NCI-H446 (cell line): ENCODE data around the gene CARD19.
"Not testable (repeated sequence)": the region's sequence is repeated elsewhere in the genome, so short reads cannot be mapped to it uniquely, and the experiment has no call there.

Experiments
- DNase-seq, 2 experiments: peaks; one replicate each; lab custom pipeline; 2025; lab: John Stamatoyannopoulos, UW

CARD19 gene

DNA sequence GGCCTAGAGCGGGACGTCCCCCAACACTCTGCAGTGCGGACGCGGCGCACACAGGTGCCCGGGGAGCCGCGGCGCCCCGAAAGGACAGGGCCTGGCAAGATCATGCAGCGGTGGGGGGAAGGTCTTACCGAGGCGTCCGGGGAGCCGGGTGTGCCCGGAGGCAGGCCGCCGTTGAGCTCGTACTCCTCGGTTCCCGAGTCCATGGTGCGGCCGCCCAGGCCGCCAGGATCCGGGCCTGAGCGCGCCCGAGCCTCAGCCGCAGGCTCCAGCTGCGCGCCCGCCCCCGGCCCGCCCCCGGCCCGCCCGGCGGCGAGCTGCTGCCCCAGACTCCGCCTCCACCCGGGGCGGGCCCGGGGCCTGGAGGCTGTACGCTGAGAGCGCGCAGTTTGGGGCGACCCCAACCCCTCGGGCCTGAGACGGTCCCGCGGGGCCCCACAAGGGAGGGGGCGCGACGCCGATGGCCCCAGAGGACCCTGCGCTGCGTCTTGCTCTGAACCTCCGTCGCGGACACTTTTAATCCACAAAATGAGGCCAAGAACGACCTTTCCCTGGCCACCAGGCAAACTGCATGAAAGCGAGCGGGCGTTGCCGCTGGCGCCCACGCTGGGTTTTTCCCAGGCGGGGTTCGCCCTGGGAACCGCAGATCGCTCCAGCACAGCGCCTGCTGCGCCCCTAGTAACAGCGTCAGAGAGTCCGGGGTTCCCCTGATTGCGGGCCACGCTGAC is 38.2 kb downstream of the CARD19 start, which contains the start of gene NINJ1:
Gene NINJ1, minus strand, starts transcription at position 237 of the 725 bp plus-strand sequence. Its CDS starts 34 bp downstream, at position 203.
- DNase-seq: peak; percentile 18 to 64

DNA sequence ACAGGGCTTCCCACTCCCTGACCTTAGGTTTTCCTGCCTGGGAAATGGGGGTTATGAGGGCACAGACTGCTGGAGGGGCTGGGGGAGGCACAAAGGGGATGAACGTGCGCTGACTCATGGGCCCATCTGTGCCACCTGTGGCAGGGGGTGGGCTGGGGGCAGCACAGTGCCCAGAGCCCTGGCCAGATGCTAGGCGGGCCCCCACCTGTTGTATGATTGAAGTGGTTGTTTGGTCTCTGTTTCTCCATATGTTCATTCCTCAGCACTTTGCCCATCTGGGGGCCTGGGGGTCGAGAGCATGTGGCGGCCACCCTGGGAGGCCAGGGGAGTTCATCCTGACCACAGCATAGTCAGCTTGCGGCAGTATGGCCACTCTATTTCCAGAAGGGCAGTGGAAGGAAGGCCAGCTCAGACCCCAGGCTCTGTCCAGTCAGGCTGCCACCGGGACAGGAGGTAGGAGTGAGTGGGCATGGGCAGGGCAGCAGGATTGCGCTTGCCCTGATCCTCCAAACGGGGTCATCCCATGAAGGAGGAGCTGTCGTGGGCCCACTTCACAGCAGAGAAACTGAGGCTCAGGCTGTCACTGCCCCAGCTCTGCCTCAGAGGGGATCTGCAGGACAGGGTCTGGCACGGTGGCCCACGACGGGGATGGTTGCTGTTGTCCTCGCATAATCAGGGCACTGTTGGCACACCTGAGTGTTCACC is 38.9 kb downstream of the CARD19 start:
- DNase-seq: no peak

DNA sequence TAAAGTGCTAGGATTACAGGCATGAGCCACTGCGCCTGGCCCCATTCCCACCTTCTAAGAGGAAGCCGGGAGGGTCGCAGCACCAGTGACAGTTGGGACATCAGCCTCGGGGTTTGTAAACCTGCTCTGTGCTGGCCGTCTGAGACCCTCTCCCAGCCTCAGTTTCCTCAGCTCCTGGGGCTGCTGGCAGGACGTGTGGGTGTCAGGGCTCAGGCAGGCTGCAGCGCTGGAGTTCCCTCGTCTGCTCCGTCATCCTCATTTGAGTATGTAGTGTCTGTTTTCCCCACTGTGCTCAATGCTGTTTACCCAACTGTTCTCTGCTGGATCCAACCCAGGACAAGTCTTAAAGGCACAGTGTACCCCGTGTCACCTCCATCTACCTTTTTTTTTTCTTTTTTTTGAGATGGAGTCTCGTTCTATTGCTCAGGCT is 40.0 kb downstream of the CARD19 start:
- peak in 1 of 2 experiments; percentile 6 for DNase-seq

DNA sequence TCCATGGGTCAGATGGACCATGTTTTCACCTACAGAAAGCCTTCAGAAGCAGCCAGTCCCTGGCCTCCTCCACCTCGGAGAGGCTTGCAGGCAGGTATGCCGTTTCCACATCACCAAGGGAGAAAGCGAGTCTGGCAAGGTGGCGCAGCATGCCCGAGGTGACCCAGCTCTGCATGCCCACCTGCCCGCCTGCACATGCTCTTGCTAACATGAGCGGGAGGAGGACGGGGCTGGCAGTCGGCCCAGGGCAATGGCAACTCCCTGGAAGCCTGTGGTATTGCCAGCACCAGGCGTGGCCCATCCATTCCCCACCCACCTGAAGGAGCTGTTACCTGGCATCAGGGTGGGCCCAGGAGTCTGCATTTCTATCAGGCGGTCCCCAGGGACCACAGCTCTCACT is 41.3 kb downstream of the CARD19 start:
- no peak for DNase-seq

DNA sequence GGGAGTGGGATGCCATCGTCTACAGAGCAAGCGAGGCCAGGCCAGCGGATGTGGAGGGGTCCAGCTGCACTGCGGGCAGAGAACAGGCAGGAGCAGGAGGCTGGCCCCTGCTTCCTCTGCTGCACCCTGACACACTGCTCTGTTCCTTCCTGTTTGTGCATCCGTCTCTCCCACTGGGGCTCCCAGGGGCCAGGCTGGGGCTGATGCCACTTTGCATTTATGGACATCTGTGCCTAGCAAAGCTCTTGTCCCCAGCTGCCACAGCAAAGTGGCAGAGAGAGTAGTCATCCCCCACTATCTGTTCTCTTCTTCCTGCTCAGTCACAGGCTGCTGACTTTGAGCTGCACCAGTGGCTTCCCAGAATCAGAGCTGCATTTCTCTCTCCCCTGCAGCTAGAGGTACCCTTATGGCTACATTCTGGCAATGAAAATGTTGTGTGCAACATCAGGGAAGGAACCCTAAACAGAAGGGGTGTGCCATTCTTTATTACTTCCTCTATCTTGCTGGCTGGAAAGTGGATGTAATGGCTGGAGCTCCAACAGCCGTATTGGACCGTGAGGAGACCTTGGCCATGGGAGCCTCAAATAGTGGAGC is 42.3 kb downstream of the CARD19 start:
- DNase-seq: no peak

DNA sequence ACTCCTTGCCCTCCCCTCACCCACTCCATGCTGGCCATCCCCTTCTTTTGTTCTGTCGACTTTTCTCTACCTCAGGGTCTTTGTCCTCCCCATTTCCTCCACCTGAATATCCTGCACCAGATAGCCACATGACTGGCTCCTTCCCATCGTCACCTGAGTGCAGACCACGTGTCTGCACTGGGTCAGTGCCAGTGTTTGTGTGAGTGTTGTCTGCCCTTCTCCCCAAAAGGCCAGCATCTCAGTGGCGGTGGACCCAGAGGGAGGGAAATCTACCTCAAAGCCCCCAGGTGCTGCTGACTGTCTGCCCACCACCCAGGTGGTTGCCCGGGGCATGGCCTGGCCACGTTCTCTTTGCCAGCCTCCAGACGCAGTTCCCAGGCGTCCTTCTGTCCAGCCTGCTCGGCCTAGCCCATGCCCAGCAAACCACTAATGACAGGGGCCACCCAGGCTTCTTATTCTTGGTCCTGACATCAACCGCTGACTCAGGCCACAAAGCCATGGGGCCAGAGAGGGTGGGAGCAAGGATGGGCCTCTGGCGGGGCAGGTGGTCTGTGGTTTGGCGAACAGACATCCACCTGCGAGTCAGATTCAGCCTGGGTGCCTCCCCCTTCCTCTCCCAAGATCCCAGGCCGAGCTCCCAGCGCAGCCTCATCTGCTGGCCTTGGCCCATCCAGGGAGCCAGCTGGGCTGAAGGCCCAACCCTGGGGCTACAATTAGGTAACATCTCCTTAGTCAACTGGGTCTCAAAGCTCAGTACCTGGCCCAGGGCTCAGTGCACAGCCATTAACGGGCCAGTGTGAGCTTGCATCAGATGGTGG is 43.6 kb downstream of the CARD19 start:
- DNase-seq: no peak

DNA sequence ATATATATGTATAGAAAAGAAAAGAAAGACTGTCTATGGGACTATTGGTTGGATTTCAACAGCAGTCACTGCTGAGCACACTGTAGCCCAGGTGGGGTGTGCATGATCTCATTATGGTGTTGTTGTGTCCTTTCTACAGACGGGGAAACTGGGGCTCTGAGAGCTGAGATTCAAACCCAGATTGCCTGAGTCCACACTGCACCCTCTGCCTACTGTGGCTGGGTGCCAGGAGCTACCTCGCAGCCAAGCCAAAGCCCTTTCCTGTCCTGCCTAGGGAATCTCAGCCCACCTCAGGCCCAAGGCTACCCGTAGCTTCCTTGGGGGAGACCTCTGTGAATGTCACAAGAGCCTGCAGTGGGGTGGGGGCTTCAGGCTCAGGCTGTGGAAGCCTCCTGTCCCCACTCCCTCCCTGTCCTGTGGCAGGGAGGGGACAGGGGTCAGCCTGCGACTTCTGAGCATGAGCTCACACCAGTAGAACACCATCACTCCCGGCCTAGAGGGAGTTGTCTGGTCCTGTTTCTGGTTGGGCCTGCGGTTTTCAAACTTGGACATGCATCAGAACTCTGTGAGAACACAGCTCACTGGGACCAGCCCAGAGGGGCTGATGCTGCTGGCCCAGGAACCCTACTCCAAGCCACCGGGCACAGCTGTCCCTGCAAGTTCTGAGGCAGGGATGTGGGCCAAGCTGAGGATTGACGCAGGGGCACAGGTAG is 45.9 kb downstream of the CARD19 start:
- peak in 1 of 2 experiments; percentile 9 for DNase-seq

DNA sequence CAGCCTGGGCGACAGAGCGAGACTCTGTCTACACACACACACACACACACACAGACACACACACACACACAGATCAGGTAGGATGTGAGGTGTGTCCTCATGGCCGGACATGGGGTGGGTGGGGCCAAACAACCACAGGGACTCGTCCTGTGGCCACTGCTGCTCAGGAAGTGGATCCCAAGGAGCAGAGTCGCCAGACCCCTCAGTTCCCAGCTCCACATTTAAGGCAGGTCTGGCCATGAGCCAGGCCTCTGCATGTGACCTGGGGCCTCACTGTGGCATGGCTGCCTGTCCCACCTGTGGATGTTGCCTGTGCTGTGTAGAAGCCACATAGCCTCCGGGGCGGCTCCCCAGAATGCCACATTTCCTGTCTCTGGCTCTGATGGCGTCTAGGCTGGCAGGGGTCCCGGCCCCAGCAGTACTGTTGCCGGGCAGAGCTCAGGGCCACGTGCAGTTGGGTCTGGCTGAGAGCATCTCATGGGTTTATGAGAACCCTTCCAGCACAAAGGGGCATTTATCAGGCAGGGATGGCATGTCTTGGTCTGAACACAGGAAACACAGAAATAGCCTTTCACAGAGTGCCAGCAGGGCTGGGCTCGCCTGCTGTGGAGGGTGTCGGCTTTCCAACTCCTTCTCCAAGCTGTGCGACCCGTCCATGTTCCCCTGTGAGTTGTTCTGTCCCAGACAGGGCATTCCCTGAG is 48.0 kb downstream of the CARD19 start:
- DNase-seq: peak in 1 of 2 experiments; percentile 29

DNA sequence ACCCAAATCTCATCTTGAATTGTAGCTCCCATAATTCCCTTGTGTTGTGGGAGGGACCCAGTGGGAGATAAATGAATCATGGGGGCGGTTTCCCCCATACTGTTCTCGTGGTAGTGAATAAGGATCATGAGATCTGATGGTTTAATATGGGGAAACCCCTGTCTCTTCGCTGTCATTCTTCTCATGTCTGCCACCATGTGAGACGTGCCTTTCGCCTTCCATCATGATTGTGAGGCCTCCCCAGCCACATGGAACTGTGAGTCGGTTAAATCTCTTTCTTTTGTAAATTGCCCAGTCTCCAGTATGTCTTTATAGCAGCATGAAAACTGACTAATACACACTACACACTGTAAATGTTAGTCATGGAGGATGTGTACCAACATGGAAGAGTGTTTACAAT is 50.7 kb downstream of the CARD19 start:
- DNase-seq: not testable (repeated sequence)

DNA sequence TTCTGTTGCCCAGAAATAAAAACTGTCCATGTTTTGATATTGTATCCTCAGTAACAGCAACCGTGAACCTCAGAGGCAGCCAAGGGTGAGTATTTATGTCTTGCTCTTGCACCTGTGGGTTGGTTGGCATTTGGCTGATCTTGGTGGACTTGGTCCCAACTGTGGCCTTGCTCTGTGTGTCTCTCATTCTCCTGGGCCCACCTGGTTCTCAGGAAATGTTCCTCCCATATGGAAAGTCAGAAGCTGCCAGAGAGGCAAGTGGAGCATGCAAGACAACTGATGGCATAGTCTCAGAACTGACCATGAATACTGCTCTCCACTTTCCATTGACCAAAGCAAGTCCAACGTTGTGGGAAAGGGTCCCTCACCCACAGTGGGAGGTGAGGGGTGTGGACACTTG is 51.6 kb downstream of the CARD19 start:
- no peak for DNase-seq

DNA sequence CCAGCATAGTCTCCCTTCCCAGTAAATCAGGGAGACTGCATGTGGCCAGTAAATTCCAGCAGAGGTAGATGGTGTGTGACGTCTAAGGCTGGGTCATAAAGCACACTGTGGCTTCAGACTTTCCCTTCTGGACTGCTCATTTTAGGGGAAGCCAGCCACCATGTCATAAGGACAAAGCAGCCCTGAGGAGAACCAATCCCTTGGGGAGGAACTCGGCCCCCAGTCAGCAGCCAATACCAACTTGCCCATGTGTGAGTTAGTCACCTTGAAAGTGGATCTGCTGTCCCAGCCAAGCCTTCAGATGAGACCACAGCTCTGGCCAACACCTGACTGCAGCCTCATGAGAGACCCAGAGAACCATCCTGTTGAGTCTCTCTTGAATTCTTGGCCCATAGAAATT is 52.7 kb downstream of the CARD19 start:
- DNase-seq: no peak

DNA sequence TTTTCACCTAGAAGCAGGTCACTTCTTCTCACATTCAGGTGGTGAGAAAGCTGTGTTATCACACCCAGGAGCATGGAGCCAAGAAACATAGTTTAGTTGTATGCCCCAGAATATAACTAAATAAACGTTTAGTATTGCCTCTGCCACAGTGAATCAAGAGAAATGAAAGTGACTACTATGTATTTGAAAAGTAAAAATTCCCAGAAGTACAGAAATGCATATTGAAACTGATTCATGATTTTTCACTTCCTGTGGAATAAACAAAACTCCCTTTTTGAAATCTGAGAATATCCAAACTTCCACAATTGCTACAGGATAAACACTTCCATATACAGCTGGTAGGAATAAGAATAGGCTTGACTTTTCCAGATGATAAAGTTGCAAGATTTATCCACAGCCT is 53.3 kb downstream of the CARD19 start:
- no peak for DNase-seq

DNA sequence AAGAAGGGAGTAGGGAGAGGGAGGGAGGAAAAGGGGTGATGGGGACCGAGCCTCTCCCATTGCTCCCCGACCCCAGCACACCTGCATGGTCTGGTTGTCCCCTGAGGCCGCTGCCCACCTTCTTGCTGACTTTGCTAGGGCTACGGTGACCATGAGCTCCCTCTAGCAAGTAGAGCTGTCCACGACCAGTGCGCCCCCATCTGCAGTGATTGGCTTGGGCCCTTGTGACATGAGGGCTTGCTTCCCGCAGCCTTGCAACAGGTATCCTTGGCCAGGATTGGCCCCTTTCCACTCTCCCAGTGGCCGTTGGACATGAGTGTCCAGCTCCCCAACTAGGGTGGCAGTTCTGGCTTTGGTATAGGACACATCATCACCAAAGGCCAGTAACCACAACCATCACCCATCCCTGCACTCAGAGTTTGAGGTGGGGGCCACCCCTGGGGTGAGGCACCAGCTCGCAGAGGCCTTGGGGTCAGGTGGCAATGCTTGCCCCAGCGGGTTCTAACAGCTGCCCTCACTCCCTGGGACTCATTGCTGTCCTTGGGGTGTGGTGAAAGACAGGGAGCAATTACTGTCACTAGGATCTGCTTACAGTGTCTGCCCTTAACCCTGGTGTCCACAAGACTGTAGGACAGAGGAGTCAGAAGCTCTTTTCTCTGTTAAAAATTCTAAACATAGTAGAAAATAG is 55.2 kb downstream of the CARD19 start:
- DNase-seq: no peak

DNA sequence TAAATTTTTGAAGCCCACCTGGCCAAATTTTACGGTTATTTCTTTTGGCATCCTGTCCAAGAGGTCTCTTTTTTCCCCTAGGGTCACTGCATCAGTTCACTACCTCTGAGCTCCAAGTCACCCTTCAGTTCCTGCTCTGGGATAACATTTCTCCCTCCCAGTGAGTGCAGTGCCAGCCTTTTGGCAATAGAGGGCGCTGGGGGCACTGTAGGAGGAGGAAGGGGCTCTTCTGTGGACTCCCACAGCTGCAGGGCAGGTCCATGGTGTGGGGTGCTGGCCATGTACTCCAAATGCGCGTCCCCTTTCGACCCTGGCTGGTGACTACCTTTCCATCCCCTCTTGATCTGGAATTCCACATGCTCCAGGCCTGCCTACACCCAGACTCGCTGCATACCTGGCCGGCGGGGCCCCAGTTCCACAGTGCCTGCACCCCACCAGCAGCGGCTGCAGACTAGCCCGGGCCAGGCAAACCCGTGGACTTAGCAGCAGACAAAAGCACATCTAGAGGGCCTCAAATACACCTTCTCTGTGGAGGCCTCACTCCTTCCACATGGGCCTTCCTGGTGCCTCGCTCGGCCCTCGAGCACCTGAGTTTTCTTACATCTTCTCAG is 58.4 kb downstream of the CARD19 start:
- peak in 1 of 2 experiments; percentile 38 for DNase-seq

DNA sequence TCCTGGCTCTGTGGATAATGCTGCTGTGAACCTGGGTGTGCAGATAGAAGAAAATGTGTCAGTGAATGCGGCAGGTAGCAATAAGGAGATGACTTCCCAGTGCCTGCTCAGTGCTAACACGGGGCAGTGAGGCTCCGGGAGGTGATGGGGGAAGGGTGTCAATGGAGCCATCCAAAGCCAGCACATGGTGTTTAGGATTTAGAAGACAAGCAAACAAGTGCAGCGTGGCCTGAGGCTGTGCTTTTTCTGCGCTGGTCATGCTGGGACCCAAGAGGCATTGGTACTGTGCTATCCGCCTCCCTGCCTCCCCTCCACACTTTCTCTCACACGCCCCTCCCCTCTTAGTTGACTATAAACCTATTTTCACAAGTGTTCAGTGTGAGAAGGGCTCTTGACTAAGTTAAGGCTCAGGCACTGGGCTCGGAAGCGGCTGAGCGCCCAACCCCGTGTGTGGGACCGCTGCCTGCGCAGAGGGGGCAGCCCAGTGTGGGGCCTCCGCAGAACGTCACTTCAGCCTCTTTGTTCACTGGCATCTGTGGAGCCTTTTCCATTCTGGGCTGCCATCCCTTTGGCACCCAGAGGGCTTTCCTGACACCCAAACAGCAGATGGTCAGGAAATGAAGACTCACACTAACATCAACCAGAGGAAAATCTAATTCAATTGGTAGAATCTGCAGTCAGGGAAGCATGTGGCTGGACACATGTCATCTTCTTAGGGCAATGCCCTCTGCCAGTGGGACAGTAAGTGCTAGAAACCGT is 59.9 kb downstream of the CARD19 start:
- DNase-seq: peak; percentile 51 to 79

DNA sequence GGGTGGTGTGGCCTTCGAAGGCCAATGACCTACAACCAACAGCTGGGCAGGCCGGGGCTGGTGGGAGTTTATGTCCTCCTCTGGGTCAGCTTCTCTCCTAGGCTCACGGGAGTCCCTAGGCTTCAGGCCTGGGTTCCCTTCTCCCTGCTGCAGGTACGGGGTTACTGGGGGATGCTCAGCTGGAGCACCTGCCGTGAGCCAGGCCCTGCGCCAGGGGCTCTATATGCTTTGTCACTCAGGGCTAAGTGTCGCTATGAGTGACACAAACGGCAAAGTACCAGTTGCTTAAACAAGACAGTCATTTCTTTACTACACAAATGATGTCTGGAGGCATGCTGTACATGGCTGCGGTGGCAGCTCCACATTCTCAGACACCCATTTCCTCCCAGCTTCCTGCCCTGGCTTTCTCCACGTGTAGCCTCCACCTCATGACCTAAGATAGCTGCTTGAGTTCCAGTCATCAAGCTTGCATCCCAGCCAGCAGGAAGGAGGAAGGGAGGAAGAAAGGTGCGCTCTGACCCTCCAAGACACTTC is 60.5 kb downstream of the CARD19 start:
- no peak for DNase-seq

DNA sequence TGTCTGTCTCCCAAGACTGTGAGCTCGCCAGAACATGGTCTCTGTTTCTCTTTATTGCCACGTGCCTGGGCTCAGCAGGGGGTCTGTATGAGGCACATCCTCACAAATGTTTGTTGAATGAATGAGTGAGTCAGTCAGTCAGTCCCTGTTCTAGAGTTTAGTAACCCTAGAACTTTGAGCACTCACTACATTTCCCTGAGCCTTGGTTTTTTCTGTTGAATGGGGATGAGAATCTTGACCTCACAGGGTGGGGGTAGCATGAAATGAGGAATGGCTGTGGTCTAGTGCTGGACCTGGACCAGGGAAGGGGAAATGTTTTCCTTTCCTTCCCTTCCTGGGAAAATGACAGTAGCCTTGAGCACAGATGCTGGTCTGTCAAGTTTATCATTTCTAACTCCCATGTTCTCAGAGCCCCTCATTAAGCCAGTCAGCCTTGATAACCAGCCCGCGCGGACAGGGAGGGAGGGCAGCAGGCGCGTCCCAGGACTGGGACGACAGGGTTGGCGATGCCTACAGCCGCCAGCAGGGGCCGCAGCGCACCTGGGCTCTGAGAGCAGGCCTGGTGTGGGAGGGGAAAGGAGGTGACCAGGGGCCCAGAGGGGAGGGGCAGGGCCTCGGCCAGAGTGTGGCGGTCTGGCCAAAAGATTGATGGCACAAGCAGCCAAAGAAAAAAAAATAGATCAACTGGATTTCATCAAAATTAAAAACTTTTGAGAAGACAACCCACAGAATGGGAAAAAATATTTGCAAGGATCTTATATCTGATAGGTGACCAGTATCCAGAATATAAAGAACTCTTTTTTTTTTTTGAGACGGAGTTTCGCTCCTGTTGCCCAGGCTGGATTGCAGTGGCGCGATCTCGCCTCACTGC is 63.8 kb downstream of the CARD19 start:
- DNase-seq: peak in 1 of 2 experiments; percentile 61
